Gastrocnemius medialis (tissue), 4 donors: ENCODE data around the gene DIP2A.

Experiments
- POLR2A ChIP-seq, 2 donors: fragments of 450-650 bp; IDR thresholded peaks; one replicate each; pipeline ENCODE4 v1.6.1; 2017; ENCODE audit warnings: antibody characterized with exemption in 2 of 2, mild to moderate bottlenecking in 2 of 2, moderate library complexity in 2 of 2
- TF ChIP-seq, protein P1 (sequence below), 5 experiments: fragments of 450-650 bp in 3 of 5; fragments of 200-600 bp in 2 of 5; sonication (generic) in 2 of 5; IDR thresholded peaks in 4 of 5; conservative IDR thresholded peaks in 1 of 5; 1 replicate in 4 of 5; 2 replicates in 1 of 5; pipeline ENCODE4 v1.5.1; 2016 to 2019; ENCODE audit warnings: antibody characterized with exemption in 5 of 5, mild to moderate bottlenecking in 3 of 5, moderate library complexity in 3 of 5

DNA sequence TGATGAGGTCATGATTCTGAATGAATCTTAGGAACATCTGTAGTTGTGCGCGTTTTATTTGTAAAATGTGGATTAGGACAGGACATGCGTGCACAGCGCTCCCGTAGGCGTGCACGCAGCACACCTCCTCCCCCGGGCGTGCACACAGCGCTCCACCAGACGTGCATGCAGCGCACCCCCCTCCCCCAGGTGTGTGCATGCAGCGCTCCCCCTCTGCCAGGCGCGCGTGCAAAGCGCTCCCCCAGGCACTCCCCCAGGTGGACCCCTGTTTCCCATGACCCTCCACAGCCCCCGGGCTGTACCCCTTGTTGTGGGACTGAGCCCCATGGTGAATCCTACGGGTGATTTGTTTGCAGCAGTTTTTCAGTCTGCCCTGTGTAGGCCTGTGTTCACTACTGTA is 84.6 kb downstream of the DIP2A start:
- TF ChIP-seq, protein P1, sequence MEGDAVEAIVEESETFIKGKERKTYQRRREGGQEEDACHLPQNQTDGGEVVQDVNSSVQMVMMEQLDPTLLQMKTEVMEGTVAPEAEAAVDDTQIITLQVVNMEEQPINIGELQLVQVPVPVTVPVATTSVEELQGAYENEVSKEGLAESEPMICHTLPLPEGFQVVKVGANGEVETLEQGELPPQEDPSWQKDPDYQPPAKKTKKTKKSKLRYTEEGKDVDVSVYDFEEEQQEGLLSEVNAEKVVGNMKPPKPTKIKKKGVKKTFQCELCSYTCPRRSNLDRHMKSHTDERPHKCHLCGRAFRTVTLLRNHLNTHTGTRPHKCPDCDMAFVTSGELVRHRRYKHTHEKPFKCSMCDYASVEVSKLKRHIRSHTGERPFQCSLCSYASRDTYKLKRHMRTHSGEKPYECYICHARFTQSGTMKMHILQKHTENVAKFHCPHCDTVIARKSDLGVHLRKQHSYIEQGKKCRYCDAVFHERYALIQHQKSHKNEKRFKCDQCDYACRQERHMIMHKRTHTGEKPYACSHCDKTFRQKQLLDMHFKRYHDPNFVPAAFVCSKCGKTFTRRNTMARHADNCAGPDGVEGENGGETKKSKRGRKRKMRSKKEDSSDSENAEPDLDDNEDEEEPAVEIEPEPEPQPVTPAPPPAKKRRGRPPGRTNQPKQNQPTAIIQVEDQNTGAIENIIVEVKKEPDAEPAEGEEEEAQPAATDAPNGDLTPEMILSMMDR (IDR thresholded peaks at IDR 0.05 in 4 of 5, conservative IDR thresholded peaks at IDR 0.05 in 1 of 5): no peak
- TF ChIP-seq POLR2A (IDR thresholded peaks at IDR 0.05): no peak
